KMS-11 (cell line): ENCODE data around the gene NDUFA7.

Experiments
- H2AFZ ChIP-seq: fragments of 200-600 bp; sonication (generic); 2 replicates; pipeline ENCODE4 v1.6.1; 2016; ENCODE audit warnings: antibody characterized with exemption, mixed run types, low read depth
- H3K27ac ChIP-seq: fragments of 200-600 bp; sonication (generic); 2 replicates; pipeline ENCODE4 v1.6.1; 2016; ENCODE audit warnings: mild to moderate bottlenecking, mixed run types
- H3K27me3 ChIP-seq: fragments of 200-600 bp; sonication (generic); 2 replicates; pipeline ENCODE4 v1.6.1; 2017; ENCODE audit warnings: mild to moderate bottlenecking, low read depth, mixed run types, moderate library complexity; ENCODE audit not compliant: insufficient read depth
- H3K36me3 ChIP-seq: fragments of 200-600 bp; sonication (generic); 2 replicates; pipeline ENCODE4 v1.6.1; 2017; ENCODE audit warnings: mild to moderate bottlenecking, mixed run types; ENCODE audit not compliant: insufficient read depth
- H3K4me1 ChIP-seq: fragments of 200-600 bp; sonication (generic); 2 replicates; pipeline ENCODE4 v1.6.1; 2016; ENCODE audit warnings: mild to moderate bottlenecking, low read depth, mixed run types; ENCODE audit not compliant: poor library complexity, severe bottlenecking
- H3K4me2 ChIP-seq: fragments of 200-600 bp; sonication (generic); 2 replicates; pipeline ENCODE4 v1.7.0; 2016; ENCODE audit warnings: mild to moderate bottlenecking, mixed run types
- H3K4me3 ChIP-seq: fragments of 200-600 bp; sonication (generic); IDR thresholded peaks from 2 replicates; pipeline ENCODE4 v1.6.1; 2017; ENCODE audit warnings: low read depth, low read length, mixed read lengths; ENCODE audit not compliant: insufficient read depth
- H3K79me2 ChIP-seq: fragments of 200-600 bp; sonication (generic); 2 replicates; pipeline ENCODE4 v1.6.1; 2016; ENCODE audit warnings: low read depth, mixed run types; ENCODE audit not compliant: insufficient read depth
- H3K9ac ChIP-seq: fragments of 200-600 bp; sonication (generic); 2 replicates; pipeline ENCODE4 v1.6.1; 2016; ENCODE audit warnings: mild to moderate bottlenecking, mixed run types
- H4K20me1 ChIP-seq: fragments of 200-600 bp; sonication (generic); 2 replicates; pipeline ENCODE4 v1.6.1; 2016; ENCODE audit warnings: mild to moderate bottlenecking, mixed run types; ENCODE audit not compliant: insufficient read depth
- CTCF ChIP-seq: fragments of 200-600 bp; sonication (generic); conservative IDR thresholded peaks from 2 replicates; pipeline ENCODE4 v1.6.1; 2017; ENCODE audit warnings: low read depth, mild to moderate bottlenecking, antibody characterized with exemption, low read length, moderate library complexity, mixed read lengths

The NDUFA7 gene

GRCh38 chr19:8333767-8334457, 12.7 kb upstream of the NDUFA7 start:
- no peaks in the 10 kb centered on the region for H3K4me1 ChIP-seq
- no peaks in the 10 kb centered on the region for H3K79me2 ChIP-seq
- H3K4me3 ChIP-seq, result no peak overlapping the region
- H2AFZ ChIP-seq, result no peak overlapping the region
- H3K4me2 ChIP-seq, result no peak overlapping the region
- peaks cover 7% of the 10 kb centered on the region; the same call in 1 of the 2 replicates for H3K27me3 ChIP-seq
- H3K9ac ChIP-seq, result no peak overlapping the region
- no peak for TF ChIP-seq CTCF
- no peaks in the 10 kb centered on the region for H3K36me3 ChIP-seq
- no peak overlapping the region for H3K27ac ChIP-seq
- no peaks in the 10 kb centered on the region for H4K20me1 ChIP-seq

GRCh38 chr19:8332976-8333766, 12.0 kb upstream of the NDUFA7 start:
- Histone ChIP-seq H3K36me3 (no peaks in the 10 kb centered on the region), H3K79me2 (no peaks in the 10 kb centered on the region), H3K4me1 (no peaks in the 10 kb centered on the region), H4K20me1 (no peaks in the 10 kb centered on the region), H3K27me3 (peaks cover 5% of the 10 kb centered on the region; the same call in 1 of the 2 replicates), H3K9ac (no peak overlapping the region), H3K4me3 (no peak overlapping the region), H3K27ac (no peak overlapping the region), H3K4me2 (no peak overlapping the region), H2AFZ (no peak overlapping the region)
- no peak for TF ChIP-seq CTCF

GRCh38 chr19:8331263-8331845, 10.2 kb upstream of the NDUFA7 start:
- Histone ChIP-seq H3K4me1 (no peaks in the 10 kb centered on the region), H2AFZ (no peak overlapping the region), H3K27me3 (peaks cover 3% of the 10 kb centered on the region; the same call in 1 of the 2 replicates), H3K9ac (no peak overlapping the region), H3K4me3 (no peak overlapping the region), H3K4me2 (no peak overlapping the region), H3K79me2 (no peaks in the 10 kb centered on the region), H3K27ac (no peak overlapping the region), H4K20me1 (no peaks in the 10 kb centered on the region), H3K36me3 (no peaks in the 10 kb centered on the region)
- TF ChIP-seq CTCF, result no peak

GRCh38 chr19:8329996-8330395, 8.8 kb upstream of the NDUFA7 start:
- no peak overlapping the region for H2AFZ ChIP-seq

More at GRCh38 chr19:8329996-8330395, 8.8 kb upstream of the NDUFA7 start:
- no peaks in the 10 kb centered on the region for H4K20me1 ChIP-seq
- no peaks in the 10 kb centered on the region for H3K79me2 ChIP-seq
- no peaks in the 10 kb centered on the region for H3K36me3 ChIP-seq
- no peak overlapping the region for H3K9ac ChIP-seq
- no peak overlapping the region for H3K4me3 ChIP-seq
- peaks cover 3% of the 10 kb centered on the region; the same call in 1 of the 2 replicates for H3K27me3 ChIP-seq
- no peak overlapping the region for H3K27ac ChIP-seq
- H3K4me1 ChIP-seq, result no peaks in the 10 kb centered on the region
- no peak overlapping the region for H3K4me2 ChIP-seq
- TF ChIP-seq CTCF, result no peak
